Loucy (cell line): Measurements from ENCODE around the gene IQCE.

Experiments used
- EZH2phosphoT487 ChIP-seq: fragments of 200-600 bp; IDR thresholded peaks from 2 replicates; pipeline ENCODE4 v1.6.1; 2018; ENCODE audit warnings: antibody characterized with exemption, mild to moderate bottlenecking, moderate library complexity, borderline replicate concordance
- TF ChIP-seq, protein P1 (sequence below): fragments of 200-600 bp; sonication (generic); conservative IDR thresholded peaks from 2 replicates; pipeline ENCODE4 v1.5.1; 2014; ENCODE audit warnings: mild to moderate bottlenecking, antibody characterized with exemption, low read length

DNA sequence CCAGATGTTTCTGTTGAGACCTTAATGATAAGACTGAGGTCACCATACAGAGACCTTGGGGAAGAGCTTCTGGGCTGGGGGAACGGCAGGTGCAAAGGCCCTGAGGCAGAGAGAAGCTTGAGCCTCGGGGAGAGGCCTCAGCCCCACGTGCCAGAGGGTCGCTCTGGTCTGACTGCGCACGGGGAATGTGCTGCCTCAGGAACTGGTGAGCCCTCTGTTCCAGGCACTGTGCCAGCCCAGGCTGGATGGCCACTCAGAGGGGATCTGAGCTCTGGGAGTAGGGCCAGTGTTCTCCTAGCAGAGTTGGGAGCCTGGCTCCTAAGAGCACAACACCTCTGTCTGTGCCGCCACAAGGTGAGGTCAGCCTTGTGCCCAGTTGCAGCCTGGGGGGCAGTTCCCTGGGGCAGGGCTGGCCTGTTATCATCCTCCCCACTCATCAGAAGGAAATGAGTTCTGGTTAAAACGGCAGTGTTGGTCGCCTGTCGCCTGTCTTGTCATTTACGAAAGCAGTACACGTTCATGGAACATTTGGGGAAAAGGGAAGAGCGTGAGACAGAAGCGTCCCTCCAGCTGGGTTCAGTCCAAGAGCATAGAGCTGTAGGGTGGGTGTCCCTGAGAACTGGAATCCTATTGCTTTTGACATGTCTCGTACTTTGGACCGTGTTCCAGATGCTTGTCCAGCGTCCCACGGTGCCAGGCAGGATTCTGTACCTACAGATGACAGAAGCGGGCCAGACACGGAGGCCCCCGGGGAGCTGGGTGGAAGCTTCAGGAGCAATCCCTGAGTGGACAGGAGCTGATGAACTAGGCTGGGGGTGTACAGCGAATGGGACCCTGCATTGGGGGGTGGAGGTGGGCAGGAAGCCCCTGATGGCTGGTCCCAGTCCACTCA is 77.3 kb downstream of the IQCE start:
- TF ChIP-seq, protein P1, sequence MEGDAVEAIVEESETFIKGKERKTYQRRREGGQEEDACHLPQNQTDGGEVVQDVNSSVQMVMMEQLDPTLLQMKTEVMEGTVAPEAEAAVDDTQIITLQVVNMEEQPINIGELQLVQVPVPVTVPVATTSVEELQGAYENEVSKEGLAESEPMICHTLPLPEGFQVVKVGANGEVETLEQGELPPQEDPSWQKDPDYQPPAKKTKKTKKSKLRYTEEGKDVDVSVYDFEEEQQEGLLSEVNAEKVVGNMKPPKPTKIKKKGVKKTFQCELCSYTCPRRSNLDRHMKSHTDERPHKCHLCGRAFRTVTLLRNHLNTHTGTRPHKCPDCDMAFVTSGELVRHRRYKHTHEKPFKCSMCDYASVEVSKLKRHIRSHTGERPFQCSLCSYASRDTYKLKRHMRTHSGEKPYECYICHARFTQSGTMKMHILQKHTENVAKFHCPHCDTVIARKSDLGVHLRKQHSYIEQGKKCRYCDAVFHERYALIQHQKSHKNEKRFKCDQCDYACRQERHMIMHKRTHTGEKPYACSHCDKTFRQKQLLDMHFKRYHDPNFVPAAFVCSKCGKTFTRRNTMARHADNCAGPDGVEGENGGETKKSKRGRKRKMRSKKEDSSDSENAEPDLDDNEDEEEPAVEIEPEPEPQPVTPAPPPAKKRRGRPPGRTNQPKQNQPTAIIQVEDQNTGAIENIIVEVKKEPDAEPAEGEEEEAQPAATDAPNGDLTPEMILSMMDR: no peak
- no peak for TF ChIP-seq EZH2phosphoT487
